Neural cell (in vitro differentiated cells): Measurements from ENCODE around the gene MXD3. TPM values are rescaled to one million over a fixed set of nuclear protein-coding genes. Genes with fewer than 3 reads are reported as not detected.

ENCODE experiments used
- H2AFZ ChIP-seq: fragments of 200-600, 300-800 bp; sonication (generic), shearing (Covaris generic); 2 replicates; pipeline ENCODE4 v1.6.0; 2014; ENCODE audit warnings: low read depth, mild to moderate bottlenecking, antibody characterized with exemption, low read length, moderate library complexity
- H3F3A ChIP-seq: fragments of 200-600 bp; shearing (Covaris generic); 2 replicates; pipeline ENCODE4 v1.6.1; 2016; ENCODE audit warnings: mild to moderate bottlenecking, moderate library complexity, mixed read lengths, antibody characterized with exemption, low read length; ENCODE audit not compliant: insufficient read depth, poor library complexity, severe bottlenecking
- H3K27ac ChIP-seq: fragments of 200-600, 300-800 bp; sonication (generic), shearing (Covaris generic); 2 replicates; pipeline ENCODE4 v1.5.1; 2014; ENCODE audit warnings: mild to moderate bottlenecking, low read length, moderate library complexity
- H3K27me3 ChIP-seq: fragments of 300-800, 200-600 bp; sonication (generic), shearing (Covaris generic); 2 replicates; pipeline ENCODE4 v1.6.0; 2014; ENCODE audit warnings: mild to moderate bottlenecking, low read depth, low read length, moderate library complexity; ENCODE audit not compliant: insufficient read depth
- H3K36me3 ChIP-seq: fragments of 300-800, 200-600 bp; sonication (generic), shearing (Covaris generic); 2 replicates; pipeline ENCODE4 v1.5.1; 2014; ENCODE audit warnings: mild to moderate bottlenecking, antibody characterized with exemption, low read length, moderate library complexity; ENCODE audit not compliant: insufficient read depth
- H3K4me2 ChIP-seq: fragments of 300-800, 200-600 bp; sonication (generic), shearing (Covaris generic); 2 replicates; pipeline ENCODE4 v1.6.0; 2014; ENCODE audit warnings: mild to moderate bottlenecking, low read length
- H3K4me3 ChIP-seq: fragments of 300-800, 200-600 bp; sonication (generic), shearing (Covaris generic); 2 replicates; pipeline ENCODE4 v1.5.1; 2014; ENCODE audit warnings: mild to moderate bottlenecking, low read length, moderate library complexity
- H3K79me2 ChIP-seq: fragments of 200-600 bp; shearing (Covaris generic); replicated peaks from 2 replicates; pipeline ENCODE4 v1.6.0; 2014; ENCODE audit warnings: mild to moderate bottlenecking, low read length, moderate library complexity; ENCODE audit not compliant: insufficient read depth
- H3K9ac ChIP-seq: fragments of 300-800, 200-600 bp; sonication (generic), shearing (Covaris generic); 2 replicates; pipeline ENCODE4 v1.6.1; 2016; ENCODE audit warnings: mild to moderate bottlenecking, low read length, mixed read lengths
- H3K9me2 ChIP-seq: fragments of 200-600 bp; shearing (Covaris generic); 2 replicates; pipeline ENCODE4 v1.6.1; 2016; ENCODE audit warnings: mild to moderate bottlenecking, low read length, mixed read lengths; ENCODE audit not compliant: insufficient read depth
- H3K9me3 ChIP-seq: fragments of 200-600, 300-800 bp; sonication (generic), shearing (Covaris generic); 2 replicates; pipeline ENCODE4 v1.6.1; 2016; ENCODE audit warnings: mild to moderate bottlenecking, mixed run types, low read length, moderate library complexity, mixed read lengths
- H4K20me1 ChIP-seq: fragments of 200-600 bp; shearing (Covaris generic); 2 replicates; pipeline ENCODE4 v1.6.1; 2016; ENCODE audit warnings: mild to moderate bottlenecking, mixed run types; ENCODE audit not compliant: insufficient read depth
- EP300 ChIP-seq: fragments of 450-650 bp; conservative IDR thresholded peaks from 2 replicates; pipeline ENCODE4 v1.6.1; 2014; ENCODE audit warnings: antibody characterized with exemption, mild to moderate bottlenecking, moderate library complexity; ENCODE audit not compliant: poor library complexity, severe bottlenecking
- EZH2 ChIP-seq: fragments of 200-600, 300-800 bp; shearing (Covaris generic), sonication (generic); IDR thresholded peaks from 2 replicates; pipeline ENCODE4 v1.6.1; 2014; ENCODE audit warnings: antibody characterized with exemption, low read length, borderline replicate concordance, mild to moderate bottlenecking; ENCODE audit not compliant: insufficient read depth, poor library complexity, severe bottlenecking
- MXI1 ChIP-seq: fragments of 450-650 bp; conservative IDR thresholded peaks from 2 replicates; pipeline ENCODE4 v1.6.1; 2014; ENCODE audit warnings: antibody characterized with exemption, mild to moderate bottlenecking; ENCODE audit not compliant: poor library complexity, severe bottlenecking
- POLR2AphosphoS5 ChIP-seq: IDR thresholded peaks from 2 replicates; pipeline ENCODE4 v1.6.1; 2012
- RAD21 ChIP-seq: fragments of 450-650 bp; conservative IDR thresholded peaks from 2 replicates; pipeline ENCODE4 v1.6.1; 2014; ENCODE audit warnings: antibody characterized with exemption, mild to moderate bottlenecking, moderate library complexity
- SMC3 ChIP-seq: fragments of 450-650 bp; conservative IDR thresholded peaks from 2 replicates; pipeline ENCODE4 v1.6.1; 2014; ENCODE audit warnings: antibody characterized with exemption, mild to moderate bottlenecking, moderate library complexity; ENCODE audit not compliant: poor library complexity
- TAF1 ChIP-seq: IDR thresholded peaks from 2 replicates; pipeline ENCODE4 v1.6.1; 2012; ENCODE audit warnings: low read depth
- polyA plus RNA-seq: library from polyadenylated mRNA; depleted of rRNA; stranded (reverse); fragments of >200 nt; gene quantifications from 2 replicates; pipeline ENCODE4 v1.2.3, GENCODE V29; 2014
- TF ChIP-seq, protein P1 (sequence below): fragments of 450-650 bp; IDR thresholded peaks from 2 replicates; pipeline ENCODE4 v1.5.1; 2014; ENCODE audit warnings: antibody characterized with exemption, mild to moderate bottlenecking, moderate library complexity; ENCODE audit not compliant: poor library complexity, severe bottlenecking
- TF ChIP-seq, protein P2 (sequence below): IDR thresholded peaks from 2 replicates; pipeline ENCODE4 v1.6.1; 2012; ENCODE audit warnings: borderline replicate concordance

MXD3 gene
- polyA plus RNA-seq, 1 donor from 2014 or later, result 9.3 TPM

DNA sequence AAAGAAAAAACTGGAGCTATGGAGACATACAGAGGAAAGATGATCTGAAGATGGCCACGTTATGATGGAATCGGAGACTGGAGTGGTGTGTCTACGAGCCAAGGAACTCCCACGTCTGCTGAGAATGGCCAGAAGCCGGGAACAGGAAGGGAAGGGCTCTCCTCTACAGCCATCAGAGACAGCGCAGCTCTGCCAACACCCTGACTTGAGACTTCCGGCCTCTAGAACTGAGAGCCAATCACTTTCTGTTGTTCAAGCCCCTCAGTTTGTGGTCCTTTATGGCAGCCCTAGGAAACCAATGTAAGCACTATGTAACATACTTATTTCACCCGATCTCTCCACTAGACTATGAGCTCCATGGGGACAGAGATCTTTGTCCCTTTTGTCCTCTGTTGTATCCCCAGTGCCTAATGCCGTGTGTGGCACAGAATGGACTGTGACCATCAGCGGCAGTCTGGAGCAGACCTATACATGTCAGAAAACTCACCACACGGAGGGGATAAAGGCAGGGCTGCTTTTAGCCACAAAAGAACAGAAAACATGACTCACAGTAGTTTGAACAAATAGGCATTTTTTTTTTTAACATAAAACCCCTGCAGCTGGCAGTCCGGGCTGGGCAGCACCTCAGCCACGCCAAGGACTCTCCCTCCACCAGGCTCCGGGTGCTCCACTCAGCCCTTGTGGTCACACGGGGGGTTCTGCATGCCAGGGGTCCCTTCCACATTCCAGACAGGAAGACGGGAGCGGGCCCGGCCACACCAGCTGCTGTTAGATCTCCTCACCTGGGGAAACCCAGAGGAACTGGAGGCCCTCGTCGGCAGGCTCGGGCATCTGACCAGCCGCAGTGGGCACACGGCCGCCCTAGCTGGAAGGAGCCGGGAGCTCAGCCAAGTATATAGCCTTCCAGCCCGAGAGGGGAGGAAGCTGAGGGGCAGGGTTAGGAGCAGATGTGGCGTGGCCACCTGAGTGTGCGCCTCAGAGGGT is 16.1 kb upstream of the MXD3 start:
- H3K9ac ChIP-seq, result no peak overlapping the region
- H3K4me3 ChIP-seq, result no peak overlapping the region
- no peaks in the 10 kb centered on the region for H3K79me2 ChIP-seq
- no peak overlapping the region for H3K4me2 ChIP-seq
- H3F3A ChIP-seq, result no peaks in the 10 kb centered on the region
- H2AFZ ChIP-seq, result no peak overlapping the region
- H3K9me3 ChIP-seq, result no peaks in the 10 kb centered on the region
- H4K20me1 ChIP-seq, result no peaks in the 10 kb centered on the region
- no peak overlapping the region for H3K27ac ChIP-seq
- H3K9me2 ChIP-seq, result no peaks in the 10 kb centered on the region
- H3K36me3 ChIP-seq, result no peaks in the 10 kb centered on the region
- no peak for TF ChIP-seq SMC3
- TF ChIP-seq EP300, result no peak
- TF ChIP-seq, protein P1, sequence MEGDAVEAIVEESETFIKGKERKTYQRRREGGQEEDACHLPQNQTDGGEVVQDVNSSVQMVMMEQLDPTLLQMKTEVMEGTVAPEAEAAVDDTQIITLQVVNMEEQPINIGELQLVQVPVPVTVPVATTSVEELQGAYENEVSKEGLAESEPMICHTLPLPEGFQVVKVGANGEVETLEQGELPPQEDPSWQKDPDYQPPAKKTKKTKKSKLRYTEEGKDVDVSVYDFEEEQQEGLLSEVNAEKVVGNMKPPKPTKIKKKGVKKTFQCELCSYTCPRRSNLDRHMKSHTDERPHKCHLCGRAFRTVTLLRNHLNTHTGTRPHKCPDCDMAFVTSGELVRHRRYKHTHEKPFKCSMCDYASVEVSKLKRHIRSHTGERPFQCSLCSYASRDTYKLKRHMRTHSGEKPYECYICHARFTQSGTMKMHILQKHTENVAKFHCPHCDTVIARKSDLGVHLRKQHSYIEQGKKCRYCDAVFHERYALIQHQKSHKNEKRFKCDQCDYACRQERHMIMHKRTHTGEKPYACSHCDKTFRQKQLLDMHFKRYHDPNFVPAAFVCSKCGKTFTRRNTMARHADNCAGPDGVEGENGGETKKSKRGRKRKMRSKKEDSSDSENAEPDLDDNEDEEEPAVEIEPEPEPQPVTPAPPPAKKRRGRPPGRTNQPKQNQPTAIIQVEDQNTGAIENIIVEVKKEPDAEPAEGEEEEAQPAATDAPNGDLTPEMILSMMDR, result no peak
- TF ChIP-seq RAD21, result no peak
- TF ChIP-seq TAF1, result no peak
- TF ChIP-seq MXI1, result no peak
- no peak for TF ChIP-seq POLR2AphosphoS5
- TF ChIP-seq EZH2, result no peak
- TF ChIP-seq, protein P2, sequence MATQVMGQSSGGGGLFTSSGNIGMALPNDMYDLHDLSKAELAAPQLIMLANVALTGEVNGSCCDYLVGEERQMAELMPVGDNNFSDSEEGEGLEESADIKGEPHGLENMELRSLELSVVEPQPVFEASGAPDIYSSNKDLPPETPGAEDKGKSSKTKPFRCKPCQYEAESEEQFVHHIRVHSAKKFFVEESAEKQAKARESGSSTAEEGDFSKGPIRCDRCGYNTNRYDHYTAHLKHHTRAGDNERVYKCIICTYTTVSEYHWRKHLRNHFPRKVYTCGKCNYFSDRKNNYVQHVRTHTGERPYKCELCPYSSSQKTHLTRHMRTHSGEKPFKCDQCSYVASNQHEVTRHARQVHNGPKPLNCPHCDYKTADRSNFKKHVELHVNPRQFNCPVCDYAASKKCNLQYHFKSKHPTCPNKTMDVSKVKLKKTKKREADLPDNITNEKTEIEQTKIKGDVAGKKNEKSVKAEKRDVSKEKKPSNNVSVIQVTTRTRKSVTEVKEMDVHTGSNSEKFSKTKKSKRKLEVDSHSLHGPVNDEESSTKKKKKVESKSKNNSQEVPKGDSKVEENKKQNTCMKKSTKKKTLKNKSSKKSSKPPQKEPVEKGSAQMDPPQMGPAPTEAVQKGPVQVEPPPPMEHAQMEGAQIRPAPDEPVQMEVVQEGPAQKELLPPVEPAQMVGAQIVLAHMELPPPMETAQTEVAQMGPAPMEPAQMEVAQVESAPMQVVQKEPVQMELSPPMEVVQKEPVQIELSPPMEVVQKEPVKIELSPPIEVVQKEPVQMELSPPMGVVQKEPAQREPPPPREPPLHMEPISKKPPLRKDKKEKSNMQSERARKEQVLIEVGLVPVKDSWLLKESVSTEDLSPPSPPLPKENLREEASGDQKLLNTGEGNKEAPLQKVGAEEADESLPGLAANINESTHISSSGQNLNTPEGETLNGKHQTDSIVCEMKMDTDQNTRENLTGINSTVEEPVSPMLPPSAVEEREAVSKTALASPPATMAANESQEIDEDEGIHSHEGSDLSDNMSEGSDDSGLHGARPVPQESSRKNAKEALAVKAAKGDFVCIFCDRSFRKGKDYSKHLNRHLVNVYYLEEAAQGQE, result no peak
- no peaks in the 10 kb centered on the region for H3K27me3 ChIP-seq

DNA sequence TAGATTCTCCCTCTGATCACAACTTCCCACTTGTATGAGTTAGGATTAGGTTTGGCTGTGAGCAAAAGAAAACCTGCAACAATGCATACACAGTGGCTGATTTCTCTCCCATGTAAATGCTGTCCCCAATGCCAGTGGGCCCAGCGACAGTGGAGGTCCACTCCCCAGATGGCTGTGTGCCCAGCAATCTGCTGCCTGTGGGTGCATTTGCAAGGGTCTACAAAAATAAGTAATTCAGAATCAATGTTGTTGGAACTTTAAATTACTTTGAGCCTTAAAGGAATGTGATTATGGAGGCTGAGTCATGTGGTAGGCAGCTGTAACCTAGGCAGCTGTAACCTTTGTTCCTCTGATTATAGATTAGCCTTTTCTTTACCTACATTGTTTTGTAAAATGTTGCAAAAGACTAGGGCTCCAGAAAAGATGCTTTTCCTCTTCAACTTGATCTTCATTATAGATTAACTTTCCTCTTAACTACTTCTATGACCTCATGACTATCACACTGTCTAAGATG is 14.2 kb upstream of the MXD3 start:
- no peak overlapping the region for H3K9ac ChIP-seq

More for the DNA sequence above, 14.2 kb upstream of the MXD3 start:
- H4K20me1 ChIP-seq, result no peaks in the 10 kb centered on the region
- no peak for TF ChIP-seq MXI1
- TF ChIP-seq, protein P2, result no peak
- no peak for TF ChIP-seq EP300
- no peak for TF ChIP-seq EZH2
- TF ChIP-seq POLR2AphosphoS5, result no peak
- no peak for TF ChIP-seq TAF1
- H3F3A ChIP-seq, result no peaks in the 10 kb centered on the region
- H3K27me3 ChIP-seq, result no peaks in the 10 kb centered on the region
- no peak overlapping the region for H3K4me2 ChIP-seq
- H3K9me2 ChIP-seq, result no peaks in the 10 kb centered on the region
- H3K79me2 ChIP-seq, result no peaks in the 10 kb centered on the region
- H3K36me3 ChIP-seq, result no peaks in the 10 kb centered on the region
- H3K9me3 ChIP-seq, result no peaks in the 10 kb centered on the region
- H3K4me3 ChIP-seq, result no peak overlapping the region
- H2AFZ ChIP-seq, result no peak overlapping the region
- no peak overlapping the region for H3K27ac ChIP-seq
